ENCODE measurements around the gene WDFY4.

Gene WDFY4

GRCh38 chr10:48948470-48949037 lies 263.9 kb downstream of the WDFY4 start:
- DNase-seq: no peak

DNA sequence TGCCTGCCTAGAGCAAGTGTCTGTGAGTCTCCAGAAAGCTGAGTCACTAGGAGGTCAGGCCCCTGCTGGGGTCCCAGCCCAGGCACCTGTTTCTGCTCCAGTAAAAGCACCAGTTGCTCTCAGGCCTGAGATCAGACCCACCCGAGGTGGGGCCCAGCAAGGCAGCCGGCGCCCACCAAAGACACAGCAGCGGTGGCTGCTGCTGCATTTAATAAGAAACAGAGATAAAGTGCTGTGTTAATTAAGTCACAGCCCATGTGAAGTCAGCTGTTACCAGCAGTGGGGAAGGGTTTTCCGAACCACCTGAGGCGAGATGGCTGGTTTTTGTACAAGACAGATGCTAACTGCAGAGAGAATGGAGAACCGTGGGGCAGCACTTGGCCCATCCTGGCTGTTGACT lies 267.0 kb downstream of the WDFY4 start:
- no peak for DNase-seq

DNA sequence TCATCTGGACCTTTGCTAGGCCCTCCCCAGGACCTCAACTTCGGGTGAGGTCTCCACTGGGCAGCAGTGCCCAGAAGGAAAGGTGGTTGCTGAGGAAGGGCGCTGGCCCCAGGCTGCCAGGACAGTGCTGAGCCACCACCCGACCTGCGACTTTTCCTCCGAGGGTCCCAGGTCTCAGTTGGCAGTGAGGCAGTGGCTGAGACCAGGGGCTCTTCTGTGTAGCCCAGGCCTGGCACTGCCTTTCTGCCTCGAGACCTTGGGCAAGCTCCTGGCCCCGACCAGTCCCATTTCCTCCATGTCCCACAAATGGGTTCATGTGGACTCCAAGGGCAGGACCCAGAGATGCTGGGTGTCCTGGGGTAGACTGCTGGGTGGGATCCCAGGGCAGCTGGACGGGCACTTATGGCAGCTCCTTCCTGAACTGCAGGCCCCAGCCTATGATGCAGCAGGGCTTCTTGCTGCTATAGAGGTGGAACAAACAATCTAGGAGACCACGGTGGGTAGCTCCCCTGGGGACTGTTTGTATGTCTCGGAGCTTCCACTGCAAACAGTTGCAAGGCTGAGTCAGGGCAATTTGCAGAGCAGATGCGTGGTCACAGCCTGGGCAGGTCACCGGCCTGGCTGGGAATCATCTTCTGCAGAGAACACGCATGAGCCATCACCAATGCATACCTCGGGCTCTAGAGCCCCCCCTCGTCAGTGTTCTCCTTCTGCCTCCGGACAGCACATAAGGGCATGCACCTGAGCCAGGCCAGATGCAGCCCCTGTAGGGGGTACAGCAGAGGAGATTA lies 272.9 kb downstream of the WDFY4 start:
- no peak for DNase-seq

GRCh38 chr10:48958598-48959190 lies 274.0 kb downstream of the WDFY4 start:
- no peak for DNase-seq

GRCh38 chr10:48964038-48964437 lies 279.4 kb downstream of the WDFY4 start:
- no peak for DNase-seq

DNA sequence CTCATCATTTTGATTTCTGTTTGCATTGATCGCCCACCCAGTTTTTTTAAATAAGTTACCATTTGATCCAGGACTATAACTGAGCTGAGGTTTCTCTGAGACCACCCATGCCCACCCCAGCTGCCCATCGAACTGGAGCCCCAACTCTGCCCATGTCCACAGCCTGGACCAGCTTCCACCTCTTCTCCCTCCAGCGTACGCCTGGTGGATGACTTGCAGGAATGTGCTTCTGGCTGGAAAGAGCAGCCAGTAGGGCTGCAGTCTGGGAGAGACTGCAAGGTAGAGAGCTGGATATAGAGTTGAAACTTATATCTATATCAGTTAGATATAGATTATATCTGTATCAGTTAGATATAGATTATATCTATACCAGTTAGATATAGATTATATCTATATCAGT lies 280.8 kb downstream of the WDFY4 start:
- no peak for DNase-seq

DNA sequence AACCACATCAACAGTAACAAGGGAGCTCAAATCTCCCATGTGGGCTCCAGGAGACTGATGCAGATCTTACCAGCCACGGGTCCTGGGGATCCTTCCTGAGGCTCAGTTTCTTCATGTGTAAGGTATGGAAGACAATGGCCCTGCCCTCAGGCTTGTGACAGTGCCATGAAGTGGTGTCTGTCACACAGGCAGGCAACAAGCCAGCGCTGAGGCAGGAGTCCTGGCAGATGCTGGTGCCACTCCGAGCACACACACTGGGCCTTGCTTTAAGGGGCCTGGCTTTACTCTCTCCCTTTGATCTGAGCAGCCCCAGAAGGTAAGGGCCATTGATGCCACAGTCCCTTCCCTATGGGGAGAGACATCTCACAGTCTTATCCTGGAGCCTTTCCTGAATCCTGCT lies 283.4 kb downstream of the WDFY4 start:
- no peak for DNase-seq

DNA sequence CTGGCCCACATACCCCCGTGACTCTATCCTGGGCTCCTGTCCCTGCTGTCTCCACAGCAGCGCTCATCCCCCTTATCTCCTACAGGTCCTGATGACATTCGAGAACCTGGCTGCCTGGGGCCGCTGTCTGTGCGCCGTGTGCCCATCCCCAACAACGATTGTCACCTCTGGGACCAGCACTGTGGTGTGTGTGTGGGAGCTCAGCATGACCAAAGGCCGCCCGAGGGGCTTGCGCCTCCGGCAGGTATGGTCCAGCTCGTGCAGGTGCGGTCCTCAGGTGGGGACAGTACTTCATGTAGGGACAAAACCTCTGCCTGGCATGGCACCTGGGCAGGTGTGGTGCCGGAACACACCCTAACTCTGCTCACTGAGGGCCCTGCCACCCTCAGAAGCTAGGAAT lies 285.4 kb downstream of the WDFY4 start:
- no peak for DNase-seq

DNA sequence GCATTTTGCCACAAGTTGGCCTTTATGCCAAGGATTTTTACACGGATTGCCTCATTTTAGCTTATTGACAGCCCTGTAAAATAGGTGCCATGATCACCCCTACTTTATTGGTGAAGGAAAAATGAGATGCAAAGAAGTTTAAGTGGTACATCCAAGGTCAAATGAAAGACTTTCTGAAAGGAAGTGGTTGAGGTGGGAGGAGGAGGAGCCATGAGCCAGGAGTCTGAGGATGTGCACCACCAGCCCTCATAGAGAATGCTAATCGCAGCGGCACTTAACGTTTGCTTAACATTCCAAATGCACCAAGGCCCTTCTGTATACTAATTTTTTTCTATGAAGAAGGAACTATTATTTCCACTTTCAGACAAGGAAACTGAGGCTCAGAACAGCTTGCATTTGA lies 286.0 kb downstream of the WDFY4 start:
- no peak for DNase-seq

GRCh38 chr10:48973065-48973464 lies 288.4 kb downstream of the WDFY4 start:
- no peak for DNase-seq

GRCh38 chr10:48974510-48975156 lies 290.0 kb downstream of the WDFY4 start:
- DNase-seq: no peak

GRCh38 chr10:48976196-48976595 lies 291.5 kb downstream of the WDFY4 start:
- DNase-seq: no peak

DNA sequence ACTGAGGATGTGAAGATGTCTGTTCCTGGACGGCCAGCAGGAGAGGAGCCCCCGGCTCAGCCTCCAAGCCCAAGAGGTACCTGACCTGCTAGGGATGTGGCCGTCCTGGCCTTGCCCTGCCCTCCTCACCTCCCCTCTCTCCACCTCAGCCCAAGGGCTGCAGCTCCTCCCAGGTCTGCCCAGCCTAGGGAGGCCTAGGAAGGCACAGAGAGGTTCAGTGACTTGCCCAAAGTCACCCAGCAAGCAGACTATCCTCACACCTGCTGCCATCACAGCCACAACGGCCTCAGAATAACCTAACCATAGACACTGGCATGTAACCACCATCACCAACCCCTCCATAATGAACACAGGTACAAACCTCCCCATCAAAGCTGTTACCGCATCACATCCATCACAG lies 293.6 kb downstream of the WDFY4 start:
- no peak for DNase-seq

- peak; percentile 61 for DNase-seq
These were observed 296.7 kb downstream of the WDFY4 start for GRCh38 chr10:48981310-48981907.

DNA sequence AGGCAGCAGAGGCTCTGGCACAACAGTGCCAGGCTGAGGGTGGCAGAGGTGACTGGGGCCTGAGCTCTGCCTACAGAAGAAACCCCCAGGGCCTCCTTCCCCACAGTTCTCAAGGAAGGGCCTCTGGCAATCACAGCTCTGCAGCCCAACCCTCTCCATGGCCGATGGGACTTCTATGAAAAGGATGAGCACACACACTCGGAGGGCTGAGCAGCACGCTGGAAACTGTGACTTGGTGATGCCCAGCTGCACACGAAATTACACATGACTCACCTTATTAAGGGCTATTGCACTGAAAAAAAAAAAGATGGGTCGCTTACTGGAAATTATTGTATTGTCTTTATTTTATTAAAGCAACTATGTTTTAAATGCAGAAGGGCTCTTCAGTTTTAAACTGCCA lies 297.9 kb downstream of the WDFY4 start:
- no peak for DNase-seq

GRCh38 chr10:48983648-48984351 lies 299.1 kb downstream of the WDFY4 start:
- DNase-seq: no peak

DNA sequence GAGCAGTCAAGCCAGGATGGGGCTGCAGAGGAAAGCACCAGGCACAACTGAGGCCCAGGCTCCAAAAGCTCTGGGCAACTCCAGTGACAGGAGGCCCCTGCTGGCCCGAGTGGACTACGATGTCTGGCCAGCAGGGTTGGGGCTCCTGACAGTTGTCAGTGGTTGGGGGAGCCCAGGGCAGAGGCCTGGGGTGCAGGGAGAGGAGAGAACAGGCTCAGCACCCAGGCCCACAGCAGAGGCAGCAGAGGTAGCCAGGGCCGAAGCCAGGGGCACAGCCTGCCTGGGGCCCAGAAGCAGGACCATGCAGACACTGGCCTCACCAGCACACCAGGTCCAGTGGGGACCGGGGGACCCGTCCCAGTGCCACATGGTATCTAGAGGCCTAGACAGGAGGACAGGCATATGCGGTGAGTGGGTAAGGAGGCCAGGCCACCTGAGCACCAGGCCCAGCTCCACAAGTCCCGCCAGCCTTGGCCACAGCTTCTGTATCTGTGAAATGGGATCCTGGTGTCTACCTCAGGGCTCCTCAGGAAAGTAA lies 301.0 kb downstream of the WDFY4 start:
- DNase-seq: no peak

- DNase-seq: no peak
These were observed 305.6 kb downstream of the WDFY4 start for GRCh38 chr10:48990226-48990625.

- no peak for DNase-seq
These were observed 309.0 kb downstream of the WDFY4 start for GRCh38 chr10:48993627-48994026.

- no peak for DNase-seq
These were observed 311.7 kb downstream of the WDFY4 start for GRCh38 chr10:48996329-48996728.

GRCh38 chr10:48999346-48999745 lies 314.7 kb downstream of the WDFY4 start:
- no peak for DNase-seq

All from femur (tissue), 1 donor.